NCI-H146 (cell line): ENCODE data around the gene RALGPS1.
A peak's percentile ranks its signal among the peaks of the same experiment; 100 is the strongest.

Experiments
- DNase-seq: peaks from one replicate; lab custom pipeline; 2025; lab: John Stamatoyannopoulos, UW

RALGPS1 gene

DNA sequence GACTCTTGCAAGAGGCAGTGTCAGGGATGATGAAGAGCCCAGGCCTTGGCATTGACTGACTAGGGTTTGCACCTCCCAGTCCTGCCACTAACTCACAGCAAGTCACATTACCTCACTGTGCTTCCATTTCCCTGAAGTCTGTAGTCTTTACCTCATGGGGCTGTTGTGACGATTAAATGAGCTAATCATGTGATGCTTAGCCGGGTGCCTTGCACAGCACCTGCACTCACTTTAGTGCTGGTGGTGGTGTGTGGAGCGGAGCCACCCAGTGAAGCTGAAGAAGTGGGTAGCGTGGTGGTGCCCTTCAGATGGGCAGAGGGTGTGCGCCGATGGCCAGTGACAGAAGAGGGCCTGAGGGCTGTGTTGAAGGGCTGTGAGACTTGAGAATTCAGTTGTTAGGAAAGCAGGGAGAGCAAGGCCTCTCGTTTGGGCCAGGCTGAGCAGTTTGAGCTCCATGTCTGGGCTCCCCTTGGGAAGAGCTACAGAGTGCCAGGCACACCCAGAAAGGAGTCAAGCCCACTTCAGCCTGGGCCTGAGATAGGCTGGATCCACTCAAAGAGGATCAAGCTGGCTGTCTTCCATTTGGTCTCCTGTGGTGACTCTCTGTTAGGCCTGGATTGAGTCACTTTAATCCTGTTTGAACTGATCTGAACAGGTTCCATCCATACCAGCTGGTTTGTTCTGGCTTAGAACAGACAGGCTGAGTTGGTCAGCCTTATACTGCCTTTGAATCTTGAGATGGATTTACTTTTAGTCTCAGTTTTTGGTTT lies 42.5 kb downstream of the RALGPS1 start:
- no peak for DNase-seq

GRCh38 chr9:126957687-126958053 lies 43.1 kb downstream of the RALGPS1 start:
- DNase-seq = no peak

- no peak for DNase-seq
These were observed 44.8 kb downstream of the RALGPS1 start for GRCh38 chr9:126959336-126959735.

DNA sequence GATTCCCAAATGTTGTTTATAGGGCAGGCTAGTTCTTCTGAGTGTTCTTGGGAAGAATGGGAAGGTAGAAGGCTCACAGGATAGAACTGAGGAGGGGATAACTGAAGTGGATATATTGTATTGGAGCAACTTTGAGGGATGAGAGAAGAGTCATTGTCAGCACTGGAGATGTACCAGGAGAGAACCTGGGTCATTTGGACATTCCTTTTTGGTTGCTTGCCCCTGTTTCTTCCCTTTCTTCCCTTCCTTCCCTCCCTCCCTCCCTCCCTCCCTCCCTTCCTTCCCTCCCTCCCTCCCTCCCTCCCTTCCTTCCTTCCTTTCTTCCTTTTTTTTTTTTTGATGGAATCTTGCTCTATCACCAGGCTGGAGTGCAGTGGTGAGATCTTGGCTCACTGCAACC lies 45.3 kb downstream of the RALGPS1 start:
- no peak for DNase-seq

DNA sequence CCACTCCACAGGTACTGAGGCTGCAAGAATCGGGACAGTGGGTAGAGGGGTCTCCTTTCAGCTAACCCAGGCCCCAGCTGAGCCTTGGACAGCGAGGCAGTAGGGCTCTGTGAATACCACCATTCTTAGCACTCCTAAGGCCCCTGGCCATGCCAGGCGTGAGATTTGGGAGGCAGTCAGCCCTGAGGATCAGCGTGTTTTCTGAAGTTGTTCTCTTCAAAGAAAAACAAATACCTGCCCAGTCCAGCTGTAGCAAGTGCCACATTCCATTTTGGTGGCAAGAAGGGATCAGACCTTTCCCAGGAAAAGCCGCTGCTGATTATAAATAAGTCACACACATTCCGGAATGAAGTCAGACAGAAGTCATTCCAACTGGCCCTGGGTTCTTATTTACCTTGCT lies 47.8 kb downstream of the RALGPS1 start:
- DNase-seq = no peak

DNA sequence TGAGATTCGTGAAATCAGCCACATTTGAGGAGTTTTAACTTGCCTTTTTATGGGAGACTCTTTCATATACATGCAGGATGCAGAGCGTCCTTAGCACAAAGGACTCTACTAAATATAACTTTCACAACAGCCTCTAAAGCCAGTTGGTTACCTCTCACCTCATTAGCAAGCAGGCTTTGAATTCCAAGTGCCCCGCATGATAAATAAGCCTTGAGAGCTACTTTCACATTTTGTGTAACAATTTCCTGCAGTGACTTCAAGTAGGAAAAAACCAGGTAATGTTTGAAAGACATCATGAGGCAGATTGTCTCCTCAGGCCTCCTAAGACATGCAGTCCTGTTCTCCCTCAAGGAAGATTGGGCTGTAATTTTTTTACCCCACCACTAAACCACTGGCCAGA lies 50.5 kb downstream of the RALGPS1 start:
- DNase-seq = no peak

DNA sequence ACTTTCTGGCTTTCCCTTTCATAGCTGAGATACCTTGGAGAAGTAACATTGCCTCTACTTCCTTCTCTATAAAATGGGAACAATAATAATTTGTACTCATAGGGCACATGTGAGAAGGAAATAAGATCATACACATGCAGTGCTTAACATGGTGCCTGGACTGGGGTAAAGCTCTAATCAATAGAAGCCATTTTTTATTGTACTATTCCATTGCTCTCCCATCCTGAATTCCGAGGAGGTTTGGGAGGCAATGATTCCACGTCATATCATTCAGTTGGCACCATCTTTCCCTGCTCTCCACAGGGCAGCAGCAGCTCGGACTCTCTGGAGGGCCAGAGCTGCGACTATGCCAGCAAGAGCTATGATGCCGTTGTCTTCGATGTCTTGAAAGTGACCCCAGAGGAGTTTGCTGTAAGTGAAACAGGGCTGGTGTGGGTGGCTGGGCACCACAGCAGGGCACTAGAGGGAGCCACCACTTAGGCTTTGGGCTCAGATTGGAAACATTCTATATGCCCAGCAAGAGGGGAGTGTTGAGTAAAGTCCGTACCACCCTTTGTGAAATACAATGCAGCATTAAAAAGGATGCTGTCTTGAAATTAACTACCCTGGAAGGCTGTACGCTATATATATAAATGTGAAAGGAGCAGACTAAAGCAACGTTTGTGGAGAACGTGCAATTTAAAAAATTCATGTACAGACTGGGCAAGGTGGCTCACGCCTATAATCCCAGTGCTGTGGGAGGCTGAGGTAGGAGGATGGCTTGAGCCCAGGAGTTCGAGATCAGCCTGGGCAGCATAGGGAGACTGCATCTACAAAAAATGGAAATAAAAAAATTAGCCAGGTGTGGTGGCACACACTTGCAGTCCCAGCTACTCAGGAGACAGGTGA lies 51.2 kb downstream of the RALGPS1 start:
- DNase-seq = no peak

- DNase-seq = no peak
These were observed 56.7 kb downstream of the RALGPS1 start for GRCh38 chr9:126971261-126971660.

GRCh38 chr9:126973651-126974529 lies 59.3 kb downstream of the RALGPS1 start:
- no peak for DNase-seq

- DNase-seq = no peak
These were observed 60.0 kb downstream of the RALGPS1 start for GRCh38 chr9:126974594-126974993.

DNA sequence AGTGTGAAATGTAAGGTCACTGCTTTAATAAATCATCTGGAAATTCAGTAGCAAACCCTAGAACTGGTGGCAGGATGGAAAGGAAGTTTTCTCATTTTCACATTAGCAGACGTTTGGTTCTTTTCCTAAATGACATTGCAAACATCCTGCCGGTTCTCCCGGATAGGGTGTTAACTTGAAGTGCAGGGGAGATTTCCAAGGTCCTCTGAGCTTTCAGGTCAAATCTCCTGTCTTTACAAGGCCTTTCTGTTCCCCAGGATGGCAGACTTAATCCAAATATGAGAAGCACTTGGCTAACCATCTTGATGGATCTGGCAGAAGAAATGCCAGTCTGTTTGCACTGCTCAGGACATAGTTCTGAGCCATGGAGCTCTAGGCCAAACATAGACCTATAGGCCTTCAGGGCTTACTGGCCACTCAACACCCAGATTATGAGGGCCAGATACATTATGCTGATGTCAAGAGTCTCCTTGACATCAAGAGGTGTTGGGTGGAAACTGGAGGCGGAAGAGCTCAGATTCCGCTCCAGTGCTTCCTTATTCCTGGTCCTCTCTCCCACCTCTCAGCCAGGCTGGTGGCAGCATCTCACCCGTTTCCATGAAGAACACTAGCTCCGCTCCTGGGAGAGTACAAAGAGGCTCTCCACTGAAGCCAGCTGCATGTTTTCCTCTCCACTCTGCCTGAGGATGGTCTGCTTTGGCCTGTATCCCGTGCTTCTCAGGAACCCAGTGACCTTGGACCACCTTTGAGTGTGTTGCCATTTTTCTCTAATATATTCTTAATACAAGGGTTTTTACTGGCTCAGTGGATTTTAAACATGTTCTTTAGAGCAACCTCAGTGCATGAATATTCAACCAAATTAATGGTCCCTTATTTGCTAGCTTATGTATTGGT lies 61.0 kb downstream of the RALGPS1 start:
- DNase-seq = no peak

GRCh38 chr9:126979461-126979860 lies 64.9 kb downstream of the RALGPS1 start:
- no peak for DNase-seq

DNA sequence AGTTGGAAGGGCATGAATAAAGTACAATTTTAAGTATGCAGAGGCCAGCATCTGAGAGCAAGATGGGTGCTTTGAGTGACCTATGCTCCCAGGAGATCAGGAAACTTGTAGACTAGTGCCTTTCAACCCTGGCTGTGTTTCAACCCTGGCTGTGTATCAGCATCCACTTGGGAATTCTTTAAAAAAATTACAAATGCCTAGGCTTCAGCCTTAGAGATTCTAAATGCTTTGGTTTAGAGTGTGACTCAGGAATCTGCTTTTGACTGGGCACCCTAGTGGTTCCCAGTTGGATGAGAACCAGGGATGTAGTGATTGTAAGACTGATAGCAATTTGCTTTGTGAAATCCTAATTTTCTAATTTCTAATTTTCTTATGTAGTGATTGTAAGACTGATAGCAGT lies 65.6 kb downstream of the RALGPS1 start:
- DNase-seq = no peak

GRCh38 chr9:126981218-126981617 lies 66.6 kb downstream of the RALGPS1 start:
- DNase-seq = no peak

GRCh38 chr9:126982215-126983002 lies 67.8 kb downstream of the RALGPS1 start:
- DNase-seq = no peak

DNA sequence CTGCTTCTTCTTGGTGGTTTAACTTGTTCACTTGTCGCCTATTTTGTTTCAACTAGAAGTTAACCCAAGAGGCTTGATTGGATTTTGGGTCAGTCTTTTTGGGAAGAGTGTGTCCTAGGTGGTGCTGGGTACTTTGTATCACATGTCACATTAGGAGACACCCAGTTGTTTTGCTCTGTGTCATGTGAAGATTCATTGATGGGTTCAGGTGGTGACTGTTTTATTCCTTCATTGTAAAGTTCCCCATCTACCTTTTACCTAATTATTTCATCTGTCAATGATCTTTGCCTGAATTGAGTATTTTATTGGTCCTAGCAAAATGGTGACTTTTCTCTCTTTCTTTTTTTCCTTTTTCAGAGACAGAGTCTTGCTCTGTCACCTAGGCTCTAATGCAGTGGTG lies 69.2 kb downstream of the RALGPS1 start:
- DNase-seq = no peak

DNA sequence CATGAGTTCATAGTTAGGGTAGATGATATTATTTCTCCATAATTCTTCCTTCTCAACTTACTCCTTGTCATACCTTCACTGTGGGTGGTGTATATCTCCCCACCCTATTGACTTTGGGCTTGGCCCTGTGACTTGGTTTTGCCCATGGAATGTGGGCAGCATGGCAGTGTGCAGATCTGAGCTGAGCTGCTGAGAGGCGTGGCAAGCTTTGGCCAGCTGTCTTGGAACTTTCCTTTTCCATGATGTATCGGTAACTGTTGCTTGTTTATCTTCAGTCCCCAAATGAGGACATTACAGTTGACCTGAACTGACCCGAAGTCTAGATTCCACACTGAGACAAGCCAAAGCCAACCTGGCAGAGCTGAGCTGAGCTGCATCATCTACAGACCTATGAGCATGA lies 70.4 kb downstream of the RALGPS1 start:
- DNase-seq = no peak

GRCh38 chr9:126985870-126986498 lies 71.4 kb downstream of the RALGPS1 start:
- peak; percentile 9 for DNase-seq

GRCh38 chr9:126986506-126986951 lies 71.9 kb downstream of the RALGPS1 start:
- DNase-seq = no peak

DNA sequence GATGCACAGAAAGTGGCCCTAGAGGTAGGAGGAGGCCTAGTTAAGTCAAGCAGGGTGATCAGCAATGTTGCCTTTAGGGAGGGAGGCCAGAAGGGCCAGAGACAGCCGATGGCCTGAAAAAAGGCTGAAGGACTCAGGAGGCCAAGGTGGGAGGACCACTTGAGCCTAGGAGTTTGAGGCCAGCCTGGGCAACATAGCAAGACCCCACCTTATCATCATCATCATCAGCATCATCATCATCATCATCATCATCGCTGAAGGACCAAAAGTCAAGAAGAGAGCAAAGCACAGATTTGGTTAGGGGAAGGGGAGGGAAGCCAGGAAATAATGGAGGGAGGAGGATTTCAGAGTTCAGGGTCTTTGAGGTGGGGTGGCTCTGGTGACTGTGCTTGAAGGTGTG lies 74.3 kb downstream of the RALGPS1 start:
- no peak for DNase-seq
